K562 (cell line): ENCODE measurements around the gene SYNM. TPM values are rescaled to one million over a fixed set of nuclear protein-coding genes. Genes with fewer than 3 reads are reported as not detected.

Source experiments
- ATAC-seq: fragments of 200-7000 bp; cut with Tn5 transposase; 3 replicates; pipeline ENCODE4 v1.9.1; 2020; ENCODE audit warnings: moderate library complexity
- BruUV-seq: library from RNA; stranded (reverse); fragments of 400-500 nt; replicated peaks from 2 replicates; lab custom pipeline; 2021; lab: Mats Ljungman, UMichigan
- CTCF ChIA-PET: fragments of 300-600 bp; formaldehyde crosslinking; extraction: SDS; loops from one replicate; lab custom pipeline; 2021; ENCODE audit warnings: low intra/inter-chr PET ratio; lab: Yijun Ruan, JAX
- POLR2A ChIA-PET: fragments of 300-600, 350-650 bp; sonication (Branson Sonifier 250); formaldehyde crosslinking; extraction: SDS; loops from one replicate; lab custom pipeline; 2021; ENCODE audit warnings: antibody characterized with exemption, inconsistent platforms; lab: Yijun Ruan, JAX
- DNase-seq, 4 experiments: peaks; one replicate each; pipeline versions ENCODE4 v3.0.0 to v3.0.0-alpha.2; 2011 to 2018; ENCODE audit warnings: low spot score in 3 of 4, mixed read lengths in 3 of 4; ENCODE audit errors: extremely low read depth in 1 of 4
- FAIRE-seq: peaks from 2 replicates; lab custom pipeline; 2011; peaks lifted over from hg19 to GRCh38; lab: Jason Lieb, UNC
- H2AFZ ChIP-seq: 2 replicates; pipeline ENCODE4 v1.6.0; 2011; ENCODE audit warnings: low read depth, low read length, control low read depth, inconsistent platforms
- H3K27ac ChIP-seq: fragments of 200-600 bp; 3 replicates; pipeline ENCODE4 v1.8.0; 2011; ENCODE audit warnings: low read depth, mild to moderate bottlenecking, control low read depth, inconsistent platforms, low read length, moderate library complexity, mixed read lengths; ENCODE audit errors: extremely low read depth
- H3K27me3 ChIP-seq, 2 experiments: fragments of 300-600 bp in 1 of 2; 2 replicates in 1 of 2; 3 replicates in 1 of 2; pipeline versions ENCODE4 v1.6.0 to v1.8.0; 2011; ENCODE audit warnings: inconsistent platforms in 2 of 2, low read length in 2 of 2, mild to moderate bottlenecking in 1 of 2, mixed read lengths in 1 of 2, moderate library complexity in 1 of 2; ENCODE audit not compliant: control insufficient read depth in 2 of 2, insufficient read depth in 2 of 2
- H3K36me3 ChIP-seq: fragments of 300-600 bp; 3 replicates; pipeline ENCODE4 v1.8.0; 2011; ENCODE audit warnings: mild to moderate bottlenecking, low read length, inconsistent platforms; ENCODE audit not compliant: control insufficient read depth, insufficient read depth
- H3K4me1 ChIP-seq, 2 experiments: fragments of 200-600 bp in 1 of 2; replicated peaks in 1 of 2; 2 replicates in 1 of 2; 3 replicates in 1 of 2; pipeline versions ENCODE4 v1.5.1 to v1.8.0; 2011; ENCODE audit warnings: inconsistent platforms in 2 of 2, low read length in 2 of 2, mild to moderate bottlenecking in 1 of 2, mixed read lengths in 1 of 2, moderate library complexity in 1 of 2; ENCODE audit not compliant: control insufficient read depth in 2 of 2, insufficient read depth in 2 of 2
- H3K4me2 ChIP-seq: 2 replicates; pipeline ENCODE4 v1.6.1; 2011; ENCODE audit warnings: low read length, control low read depth, inconsistent platforms, mixed read lengths; ENCODE audit not compliant: insufficient read depth
- H3K4me3 ChIP-seq: fragments of 200-600 bp; sonication (generic), shearing (Covaris generic); 2 replicates; pipeline ENCODE4 v1.5.1; 2016; ENCODE audit warnings: control low read depth, inconsistent platforms
- H3K79me2 ChIP-seq: fragments of 200-600 bp; 3 replicates; pipeline ENCODE4 v1.8.0; 2011; ENCODE audit warnings: low read length, inconsistent platforms; ENCODE audit not compliant: control insufficient read depth, insufficient read depth
- H3K9ac ChIP-seq, 2 experiments: 2 replicates each; pipeline versions ENCODE4 v1.6.0 to v1.6.1; 2011; ENCODE audit warnings: low read depth in 2 of 2, low read length in 2 of 2, control low read depth in 1 of 2, inconsistent platforms in 1 of 2, mild to moderate bottlenecking in 1 of 2, mixed read lengths in 1 of 2; ENCODE audit not compliant: insufficient read depth in 1 of 2
- H3K9me1 ChIP-seq: one replicate; pipeline ENCODE4 v1.6.0; 2011; ENCODE audit warnings: inconsistent platforms, mild to moderate bottlenecking, low read length, moderate library complexity; ENCODE audit not compliant: control insufficient read depth, insufficient read depth
- H3K9me3 ChIP-seq: replicated peaks from 2 replicates; pipeline ENCODE4 v1.5.1; 2011; ENCODE audit warnings: low read depth, low read length, inconsistent platforms; ENCODE audit not compliant: control insufficient read depth, insufficient read depth
- H4K20me1 ChIP-seq: replicated peaks from 2 replicates; pipeline ENCODE4 v1.6.1; 2011; ENCODE audit warnings: low read length, inconsistent platforms, mixed read lengths; ENCODE audit not compliant: control insufficient read depth, insufficient read depth
- CHD4 ChIP-seq: fragments of 200-600 bp; sonication (generic); IDR thresholded peaks from 3 replicates; pipeline ENCODE4 v1.6.1; 2012; ENCODE audit warnings: low read depth, mild to moderate bottlenecking, mixed read lengths, low read length, inconsistent platforms; ENCODE audit not compliant: insufficient read depth, insufficient replicate concordance, poor library complexity, severe bottlenecking
- CSDE1 ChIP-seq, 2 experiments: fragments of 450-650 bp; IDR thresholded peaks; 2 replicates each; pipeline ENCODE4 v1.6.1; 2016; ENCODE audit warnings: mild to moderate bottlenecking in 1 of 2
- MAZ ChIP-seq, 2 experiments: fragments of 450-650 bp in 1 of 2; sonication (generic) in 1 of 2; formaldehyde crosslinking; IDR thresholded peaks in 1 of 2; conservative IDR thresholded peaks in 1 of 2; 2 replicates each; pipeline versions ENCODE4 v1.4.0 to v1.5.0; 2020; ENCODE audit warnings: mild to moderate bottlenecking in 1 of 2, missing genetic modification reagents in 1 of 2
- PHF21A ChIP-seq: fragments of 450-650 bp; IDR thresholded peaks from 2 replicates; pipeline ENCODE4 v1.6.1; 2017; ENCODE audit warnings: low read depth, borderline replicate concordance
- POU5F1 ChIP-seq: fragments of 150-350 bp; IDR thresholded peaks from 2 replicates; pipeline ENCODE4 v1.6.1; 2014; ENCODE audit warnings: borderline replicate concordance, low read length, low read depth, mild to moderate bottlenecking; ENCODE audit not compliant: partially characterized antibody
- ZNF668 ChIP-seq: fragments of 250-450 bp; sonication (Bioruptor Pico); IDR thresholded peaks from 2 replicates; pipeline ENCODE4 v1.8.0; 2022; ENCODE audit warnings: mild to moderate bottlenecking, inconsistent platforms
- WGBS: fragments of 100-300 bp; shearing (Covaris generic); methylation state at CpG from one replicate; pipeline ENCODE4 v1.1.6; 2016; ENCODE audit warnings: low coverage, mixed read lengths; ENCODE audit not compliant: insufficient coverage; ENCODE audit errors: missing lambda C conversion rate; 5-methylcytosine and 5-hydroxymethylcytosine counted together
- in situ Hi-C: fragments of 300-500 bp; cut with MboI; formaldehyde crosslinking; loops from 4 replicates; pipeline ENCODE4 v1.15.0; 2018; ENCODE audit warnings: inconsistent platforms, mixed read lengths
- intact Hi-C: fragments of 100-400 bp; cut with micrococcal nuclease; formaldehyde crosslinking; loops from 2 replicates; pipeline ENCODE4 v1.14.2; 2022
- polyA plus RNA-seq, 8 experiments: library from polyadenylated mRNA; depleted of rRNA in 4 of 8; stranded (reverse) in 5 of 8; unstranded in 3 of 8; fragments of >200 nt; fragmentation: Nextera tagmentation in 2 of 8; fragmentation: Illumina TruSeq in 1 of 8; extraction: Ambion mirVana in 2 of 8; extraction: Trizol in 1 of 8; gene quantifications; 2 replicates each; pipeline versions ENCODE4 v1.2.1 to v1.2.3, GENCODE V29; 2011 to 2014; ENCODE audit warnings: inconsistent platforms in 1 of 8, missing spikeins in 1 of 8
- total RNA-seq, 7 experiments: library from RNA; depleted of rRNA in 6 of 7; stranded (reverse); fragments of >200 nt in 6 of 7; fragmentation: Illumina TruSeq in 2 of 7; extraction: Trizol in 2 of 7; gene quantifications; 2 replicates each; pipeline versions ENCODE4 v1.2.1 to v1.2.3, GENCODE V29; 2011 to 2021; ENCODE audit warnings: low replicate concordance in 1 of 7
- TF ChIP-seq, protein P1 (sequence below): fragments of 250-450 bp; sonication (Bioruptor Pico); IDR thresholded peaks from 2 replicates; pipeline ENCODE4 v1.8.0; 2021; ENCODE audit warnings: moderate library complexity, mild to moderate bottlenecking, inconsistent platforms
- TF ChIP-seq, protein P2 (sequence below): fragments of 450-650 bp; IDR thresholded peaks from 2 replicates; pipeline ENCODE4 v1.6.1; 2016; ENCODE audit warnings: antibody characterized with exemption
- TF ChIP-seq, protein P3 (sequence below), 2 experiments: fragments of 450-650 bp in 1 of 2; sonication (generic) in 1 of 2; formaldehyde crosslinking in 1 of 2; IDR thresholded peaks; 2 replicates each; pipeline versions ENCODE4 v1.7.1 to v1.9.0; 2016 to 2022; ENCODE audit warnings: inconsistent platforms in 1 of 2, mild to moderate bottlenecking in 1 of 2, missing genetic modification reagents in 1 of 2

The SYNM gene
- total and polyA plus RNA-seq, 9 of the 15 experiments (the other 6 are each of a cell fraction or from before 2014, with no cell fraction given), result 0.01 to 0.42 (median 0.13) TPM

DNA sequence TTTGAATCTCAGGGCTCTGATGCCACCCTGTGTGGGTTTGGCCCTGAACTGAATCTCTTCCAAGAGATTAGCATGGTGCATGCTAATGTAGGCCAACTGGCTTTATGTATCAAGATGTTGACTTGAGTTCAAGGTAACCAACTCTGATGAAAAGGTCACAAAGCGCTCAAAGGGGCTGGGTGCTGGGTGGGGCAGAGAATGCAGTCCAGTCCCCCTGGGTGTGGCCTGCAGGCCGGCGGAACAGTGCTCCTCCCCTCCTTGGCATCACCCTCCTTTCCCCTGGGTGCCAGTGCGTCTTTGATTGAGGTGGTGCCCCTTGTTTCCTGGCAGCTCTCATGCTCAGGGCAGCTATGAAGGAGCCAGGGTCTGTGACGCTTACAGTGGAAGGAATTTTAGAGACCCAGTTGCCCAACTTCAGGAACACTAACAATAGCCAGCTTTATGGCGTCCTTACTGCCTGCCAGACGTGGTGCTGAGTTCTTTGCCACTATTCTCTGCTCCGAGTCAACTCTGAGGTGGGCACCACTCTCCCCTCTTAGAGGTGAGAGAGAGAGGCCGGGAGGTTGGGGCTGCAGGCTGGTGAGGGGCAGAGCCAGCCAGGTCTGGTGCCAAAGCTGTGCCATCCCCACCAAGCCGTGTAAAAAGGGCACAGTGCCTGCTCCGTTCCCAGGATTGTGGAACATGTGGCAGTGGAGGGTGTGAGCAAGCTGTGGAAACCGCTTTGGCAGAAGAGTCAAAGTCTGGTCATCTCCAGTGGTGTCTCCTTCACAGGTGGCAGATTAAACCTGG, 9.8 kb downstream of the SYNM start:
- WGBS, result 11% methylated on average over 12 of the region's 12 CpGs
- Histone ChIP-seq H3K4me3 (no peak overlapping the region), H3K27ac (no peak overlapping the region), H3K4me1 (no peaks in the 10 kb centered on the region), H4K20me1 (no peaks in the 10 kb centered on the region), H3K79me2 (no peaks in the 10 kb centered on the region), H3K9me1 (no peaks in the 10 kb centered on the region), H3K9ac (no peak overlapping the region), H3K9me3 (no peaks in the 10 kb centered on the region), H3K4me2 (no peak overlapping the region), H2AFZ (no peak overlapping the region), H3K36me3 (no peaks in the 10 kb centered on the region), H3K27me3 (peaks cover 6 to 48% of the 10 kb centered on the region in 2 experiments; a peak in 4 of 5 replicates)
- FAIRE-seq (no peak), DNase-seq (no peak), ATAC-seq (no peak)
- ChIA-PET POLR2A (interaction anchor here (0.9 kb wide), 1 partner anchor 11 kb away, joined by 3 read pairs; no protein-coding TSS in a partner anchor), CTCF (no interaction called here)
- BruUV-seq, result no TSS peak
- in situ Hi-C loops, result no loop called here
- intact Hi-C loops, result no loop called here
- TF ChIP-seq CSDE1 (IDR thresholded peaks at IDR 0.05), result no peak
- TF ChIP-seq CHD4, result no peak
- TF ChIP-seq ZNF668 (CRISPR knock-in tag), result no peak
- TF ChIP-seq, protein P1, sequence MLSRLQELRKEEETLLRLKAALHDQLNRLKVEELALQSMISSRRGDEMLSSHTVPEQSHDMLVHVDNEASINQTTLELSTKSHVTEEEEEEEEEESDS (CRISPR knock-in tag), result no peak
- TF ChIP-seq MAZ (CRISPR knock-in tag; conservative IDR thresholded peaks at IDR 0.05 in 1 of 2, IDR thresholded peaks at IDR 0.05 in 1 of 2), result no peak
- TF ChIP-seq POU5F1, result no peak
- TF ChIP-seq, protein P2, sequence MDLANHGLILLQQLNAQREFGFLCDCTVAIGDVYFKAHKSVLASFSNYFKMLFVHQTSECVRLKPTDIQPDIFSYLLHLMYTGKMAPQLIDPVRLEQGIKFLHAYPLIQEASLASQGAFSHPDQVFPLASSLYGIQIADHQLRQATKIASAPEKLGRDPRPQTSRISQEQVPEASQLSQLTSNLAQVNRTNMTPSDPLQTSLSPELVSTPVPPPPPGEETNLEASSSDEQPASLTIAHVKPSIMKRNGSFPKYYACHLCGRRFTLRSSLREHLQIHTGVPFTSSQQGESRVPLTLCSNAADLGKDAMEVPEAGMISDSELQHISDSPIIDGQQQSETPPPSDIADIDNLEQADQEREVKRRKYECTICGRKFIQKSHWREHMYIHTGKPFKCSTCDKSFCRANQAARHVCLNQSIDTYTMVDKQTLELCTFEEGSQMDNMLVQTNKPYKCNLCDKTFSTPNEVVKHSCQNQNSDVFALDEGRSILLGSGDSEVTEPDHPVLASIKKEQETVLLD, result no peak
- no peak for TF ChIP-seq PHF21A
- TF ChIP-seq, protein P3, sequence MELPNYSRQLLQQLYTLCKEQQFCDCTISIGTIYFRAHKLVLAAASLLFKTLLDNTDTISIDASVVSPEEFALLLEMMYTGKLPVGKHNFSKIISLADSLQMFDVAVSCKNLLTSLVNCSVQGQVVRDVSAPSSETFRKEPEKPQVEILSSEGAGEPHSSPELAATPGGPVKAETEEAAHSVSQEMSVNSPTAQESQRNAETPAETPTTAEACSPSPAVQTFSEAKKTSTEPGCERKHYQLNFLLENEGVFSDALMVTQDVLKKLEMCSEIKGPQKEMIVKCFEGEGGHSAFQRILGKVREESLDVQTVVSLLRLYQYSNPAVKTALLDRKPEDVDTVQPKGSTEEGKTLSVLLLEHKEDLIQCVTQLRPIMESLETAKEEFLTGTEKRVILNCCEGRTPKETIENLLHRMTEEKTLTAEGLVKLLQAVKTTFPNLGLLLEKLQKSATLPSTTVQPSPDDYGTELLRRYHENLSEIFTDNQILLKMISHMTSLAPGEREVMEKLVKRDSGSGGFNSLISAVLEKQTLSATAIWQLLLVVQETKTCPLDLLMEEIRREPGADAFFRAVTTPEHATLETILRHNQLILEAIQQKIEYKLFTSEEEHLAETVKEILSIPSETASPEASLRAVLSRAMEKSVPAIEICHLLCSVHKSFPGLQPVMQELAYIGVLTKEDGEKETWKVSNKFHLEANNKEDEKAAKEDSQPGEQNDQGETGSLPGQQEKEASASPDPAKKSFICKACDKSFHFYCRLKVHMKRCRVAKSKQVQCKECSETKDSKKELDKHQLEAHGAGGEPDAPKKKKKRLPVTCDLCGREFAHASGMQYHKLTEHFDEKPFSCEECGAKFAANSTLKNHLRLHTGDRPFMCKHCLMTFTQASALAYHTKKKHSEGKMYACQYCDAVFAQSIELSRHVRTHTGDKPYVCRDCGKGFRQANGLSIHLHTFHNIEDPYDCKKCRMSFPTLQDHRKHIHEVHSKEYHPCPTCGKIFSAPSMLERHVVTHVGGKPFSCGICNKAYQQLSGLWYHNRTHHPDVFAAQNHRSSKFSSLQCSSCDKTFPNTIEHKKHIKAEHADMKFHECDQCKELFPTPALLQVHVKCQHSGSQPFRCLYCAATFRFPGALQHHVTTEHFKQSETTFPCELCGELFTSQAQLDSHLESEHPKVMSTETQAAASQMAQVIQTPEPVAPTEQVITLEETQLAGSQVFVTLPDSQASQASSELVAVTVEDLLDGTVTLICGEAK (IDR thresholded peaks at IDR 0.05), result no peak
- TF ChIP-seq, protein P3 (CRISPR knock-in tag; IDR thresholded peaks at IDR 0.05), result no peak
